ENCODE data around the gene FBXO24. TPM values are rescaled to one million over a fixed set of nuclear protein-coding genes. Genes with fewer than 3 reads are reported as not detected.

Gene FBXO24
- total RNA-seq, 1 donor from 2014 or later: 0.52 TPM

DNA sequence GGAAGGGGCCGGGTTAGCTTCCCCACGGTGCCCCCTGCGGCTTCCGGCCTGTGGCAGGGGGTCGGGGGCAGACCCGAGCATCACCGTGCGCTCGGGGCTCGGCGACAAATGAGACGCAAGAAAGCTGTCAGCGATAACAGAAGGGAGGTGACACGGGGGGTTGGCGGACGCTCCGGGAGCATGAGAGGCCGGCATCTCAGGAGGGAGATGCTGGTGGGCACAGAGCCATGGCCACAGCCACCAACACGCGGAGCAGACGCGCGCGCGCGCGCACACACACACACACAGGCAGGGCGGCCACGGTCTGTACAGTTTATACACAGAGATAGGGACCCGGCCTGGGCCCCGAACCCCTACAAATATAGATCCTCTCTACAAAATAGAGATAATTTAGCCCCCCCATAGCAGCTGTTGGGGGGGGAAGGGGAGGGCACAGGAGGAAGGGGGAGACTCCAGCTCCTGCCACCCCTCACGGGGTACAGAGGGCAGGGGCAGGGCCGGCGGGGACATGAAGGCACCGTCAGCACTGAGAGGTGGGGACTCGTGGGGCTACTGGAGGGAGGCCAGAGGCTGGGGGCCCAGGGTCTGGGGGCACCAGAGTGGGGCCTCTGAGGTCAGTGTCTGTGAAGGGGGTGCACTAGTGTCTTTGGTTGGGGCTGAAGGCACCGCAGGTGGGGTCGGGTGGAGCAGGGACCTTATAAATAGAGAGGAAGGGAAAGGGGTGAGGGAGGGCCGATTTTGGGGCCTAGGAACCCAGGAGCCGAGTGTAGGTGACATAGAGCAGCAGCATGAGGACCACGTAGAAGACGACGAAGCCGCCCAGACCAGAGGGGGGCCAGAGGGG lies 11.5 kb upstream of the FBXO24 start:
- H3K9me3 Mint-ChIP-seq (ENCODE audit: unreplicated experiment): no peaks in the 10 kb centered on the region
- H3K27ac Mint-ChIP-seq (ENCODE audit: unreplicated experiment): no peak overlapping the region
- no peak for FAIRE-seq

DNA sequence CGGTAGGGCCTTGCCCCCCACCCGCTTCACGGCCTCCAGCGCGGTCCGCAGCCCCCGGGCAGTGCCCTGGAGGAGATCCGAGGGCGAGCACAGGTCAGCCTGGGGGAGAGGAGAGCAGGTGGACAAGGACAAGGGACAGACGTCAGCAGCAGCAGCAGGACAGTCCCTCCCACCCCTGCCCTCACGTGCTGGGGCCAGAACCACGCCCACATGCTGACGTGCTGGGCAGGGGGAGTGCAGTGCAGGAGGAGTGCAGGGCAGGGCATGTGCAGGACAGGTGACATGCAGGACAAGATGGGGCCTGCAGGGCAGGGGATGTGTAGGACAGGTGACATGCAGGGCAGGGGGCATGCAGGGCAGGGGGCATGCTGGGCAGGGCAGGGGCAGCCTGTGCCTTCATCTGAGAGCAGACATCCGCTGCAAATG lies 10.9 kb upstream of the FBXO24 start:
- no peak overlapping the region for H3K4me2 ChIP-seq (ENCODE audit: low read length)
- peaks cover 3% of the 10 kb centered on the region for H3K36me3 ChIP-seq (ENCODE audit: insufficient read depth, low read length)
- peaks cover 3% of the 10 kb centered on the region for H3K27me3 Mint-ChIP-seq (ENCODE audit: low read depth, unreplicated experiment)
- no peaks in the 10 kb centered on the region for H3K9me3 ChIP-seq (ENCODE audit: insufficient read depth, low read depth, low read length)
- peaks cover 6% of the 10 kb centered on the region for H3K4me1 Mint-ChIP-seq (ENCODE audit: low read depth, unreplicated experiment)
- H4K20me1 ChIP-seq (ENCODE audit: insufficient read depth, low read length): peaks cover 8% of the 10 kb centered on the region
- no peak overlapping the region for H2AFZ ChIP-seq (ENCODE audit: low read depth, low read length)
- H3K27ac ChIP-seq (ENCODE audit: low read depth, low read length): no peak overlapping the region
- H3K4me3 ChIP-seq (ENCODE audit: insufficient read depth, low read depth, low read length): no peak overlapping the region
- peaks cover 9% of the 10 kb centered on the region for H3K36me3 Mint-ChIP-seq (ENCODE audit: low read depth, unreplicated experiment)
- H3K4me3 Mint-ChIP-seq (ENCODE audit: unreplicated experiment): no peak overlapping the region
- H3K9me3 Mint-ChIP-seq (ENCODE audit: unreplicated experiment): no peaks in the 10 kb centered on the region
- FAIRE-seq (no peak), DNase-seq (ENCODE audit: low read depth) (no peak)
- H3K27me3 ChIP-seq (ENCODE audit: insufficient read depth, low read length): no peaks in the 10 kb centered on the region
- no peaks in the 10 kb centered on the region for H3K79me2 ChIP-seq (ENCODE audit: insufficient read depth, low read length)
- peaks cover 15% of the 10 kb centered on the region for H3K4me1 ChIP-seq (ENCODE audit: insufficient read depth, low read length)
- TF ChIP-seq EZH2 (IDR thresholded peaks at IDR 0.05; ENCODE audit: insufficient read depth, low read length) (no peak), CTCF (IDR thresholded peaks at IDR 0.05; ENCODE audit: insufficient read depth, low read depth, low read length) (no peak)
- H3K27ac Mint-ChIP-seq (ENCODE audit: unreplicated experiment): no peak overlapping the region
- H3K9ac ChIP-seq (ENCODE audit: low read length): no peak overlapping the region

More for the DNA sequence above, 11.5 kb upstream of the FBXO24 start:
- Histone ChIP-seq H3K9ac (ENCODE audit: low read length) (no peak overlapping the region), H3K4me2 (ENCODE audit: low read length) (no peak overlapping the region), H3K9me3 (ENCODE audit: insufficient read depth, low read depth, low read length) (no peaks in the 10 kb centered on the region), H3K4me1 (ENCODE audit: insufficient read depth, low read length) (peaks cover 22% of the 10 kb centered on the region), H3K79me2 (ENCODE audit: insufficient read depth, low read length) (no peaks in the 10 kb centered on the region), H4K20me1 (ENCODE audit: insufficient read depth, low read length) (peaks cover 1% of the 10 kb centered on the region), H3K27ac (ENCODE audit: low read depth, low read length) (no peak overlapping the region), H2AFZ (ENCODE audit: low read depth, low read length) (no peak overlapping the region), H3K36me3 (ENCODE audit: insufficient read depth, low read length) (peaks cover 2% of the 10 kb centered on the region), H3K4me3 (ENCODE audit: insufficient read depth, low read depth, low read length) (no peak overlapping the region), H3K27me3 (ENCODE audit: insufficient read depth, low read length) (no peaks in the 10 kb centered on the region)
- no peak overlapping the region for H3K4me3 Mint-ChIP-seq (ENCODE audit: unreplicated experiment)
- peaks cover 3% of the 10 kb centered on the region for H3K27me3 Mint-ChIP-seq (ENCODE audit: low read depth, unreplicated experiment)
- TF ChIP-seq CTCF (IDR thresholded peaks at IDR 0.05; ENCODE audit: insufficient read depth, low read depth, low read length): no peak
- no peak for TF ChIP-seq EZH2 (IDR thresholded peaks at IDR 0.05; ENCODE audit: insufficient read depth, low read length)
- H3K36me3 Mint-ChIP-seq (ENCODE audit: low read depth, unreplicated experiment): peaks cover 7% of the 10 kb centered on the region
- H3K4me1 Mint-ChIP-seq (ENCODE audit: low read depth, unreplicated experiment): peaks cover 6% of the 10 kb centered on the region
- no peak for DNase-seq (ENCODE audit: low read depth)
